HCT116 (cell line): ENCODE measurements around the gene TAC4. TPM values are rescaled to one million over a fixed set of nuclear protein-coding genes. Genes with fewer than 3 reads are reported as not detected.

ENCODE experiments used
- ATAC-seq: fragments of 200-7000 bp; cut with Tn5 transposase; 2 replicates; pipeline ENCODE4 v1.9.1; 2020; ENCODE audit warnings: mild to moderate bottlenecking, moderate library complexity
- BruUV-seq: library from RNA; stranded (reverse); fragments of 400-500 nt; replicated peaks from 2 replicates; lab custom pipeline; 2021; lab: Mats Ljungman, UMichigan
- CTCF ChIA-PET: fragments of 300-600 bp; sonication (Branson Sonifier 250); formaldehyde crosslinking; loops from one replicate; lab custom pipeline; 2021; ENCODE audit warnings: antibody characterized with exemption; lab: Charles Lee
- POLR2A ChIA-PET: fragments of 300-600, 350-600 bp; sonication (Branson Sonifier 250); formaldehyde crosslinking; loops from one replicate; lab custom pipeline; 2021; ENCODE audit warnings: antibody characterized with exemption; lab: Charles Lee
- RAD21 ChIA-PET, 2 experiments: fragments of 300-600 bp; sonication (Branson Sonifier 250); formaldehyde crosslinking; loops; one replicate each; lab custom pipeline; 2023; ENCODE audit warnings: low total read pairs in 2 of 2; ENCODE audit not compliant: uncharacterized antibody in 2 of 2, unreplicated experiment in 2 of 2, low non-redundant PET in 1 of 2; lab: Charles Lee
- DNase-seq: peaks from one replicate; pipeline ENCODE4 v3.0.0-alpha.2; 2010; ENCODE audit warnings: low read depth, low spot score
- H2AFZ ChIP-seq: fragments of 200-600 bp; shearing (Covaris generic), sonication (generic); 2 replicates; pipeline ENCODE4 v1.6.1; 2017; ENCODE audit warnings: low read depth, mixed run types, mixed read lengths, antibody characterized with exemption, low read length; ENCODE audit not compliant: poor library complexity, severe bottlenecking
- H3K27ac ChIP-seq: 2 replicates; pipeline ENCODE4 v1.5.1; 2012; ENCODE audit warnings: low read depth, low read length
- H3K27me3 ChIP-seq: fragments of 200-600 bp; sonication (generic); 2 replicates; pipeline ENCODE4 v1.6.1; 2016; ENCODE audit warnings: mixed run types, low read length, mixed read lengths; ENCODE audit not compliant: insufficient read depth
- H3K36me3 ChIP-seq, 2 experiments: fragments of 200-500 bp in 1 of 2; fragments of 200-600 bp in 1 of 2; sonication (Bioruptor generic) in 1 of 2; sonication (generic) in 1 of 2; 2 replicates each; pipeline versions ENCODE4 v1.5.1 to v1.6.1; 2014 to 2016; ENCODE audit warnings: low read length in 2 of 2, inconsistent platforms in 1 of 2, mixed read lengths in 1 of 2, mixed run types in 1 of 2; ENCODE audit not compliant: insufficient read depth in 2 of 2, control insufficient read depth in 1 of 2
- H3K4me1 ChIP-seq, 2 experiments: fragments of 200-600 bp in 1 of 2; sonication (generic) in 1 of 2; 2 replicates each; pipeline versions ENCODE4 v1.5.1 to v1.6.1; 2012 to 2017; ENCODE audit warnings: low read length in 2 of 2, inconsistent platforms in 1 of 2, mild to moderate bottlenecking in 1 of 2, mixed read lengths in 1 of 2, mixed run types in 1 of 2, moderate library complexity in 1 of 2; ENCODE audit not compliant: insufficient read depth in 2 of 2, control insufficient read depth in 1 of 2
- H3K4me2 ChIP-seq: fragments of 200-600 bp; sonication (generic); 2 replicates; pipeline ENCODE4 v1.6.1; 2017; ENCODE audit warnings: mixed run types, low read length, mixed read lengths
- H3K4me3 ChIP-seq, 2 experiments: fragments of 200-600 bp in 1 of 2; sonication (generic) in 1 of 2; replicated peaks in 1 of 2; 2 replicates each; pipeline ENCODE4 v1.5.1; 2011 to 2016; ENCODE audit warnings: low read length in 2 of 2, control low read depth in 1 of 2, low read depth in 1 of 2, mild to moderate bottlenecking in 1 of 2, mixed read lengths in 1 of 2, mixed run types in 1 of 2
- H3K79me2 ChIP-seq: fragments of 200-600 bp; sonication (generic); 2 replicates; pipeline ENCODE4 v1.6.1; 2017; ENCODE audit warnings: mild to moderate bottlenecking, mixed run types, low read length, moderate library complexity, mixed read lengths; ENCODE audit not compliant: insufficient read depth
- H3K9ac ChIP-seq: fragments of 200-600 bp; sonication (generic); 2 replicates; pipeline ENCODE4 v1.6.1; 2016; ENCODE audit warnings: low read length, mixed read lengths
- H3K9me2 ChIP-seq: fragments of 200-600 bp; sonication (generic), shearing (Covaris generic); 2 replicates; pipeline ENCODE4 v1.6.1; 2017; ENCODE audit warnings: mixed run types, mild to moderate bottlenecking, moderate library complexity; ENCODE audit not compliant: insufficient read depth
- H3K9me3 ChIP-seq, 2 experiments: fragments of 200-500 bp in 1 of 2; fragments of 200-600 bp in 1 of 2; sonication (Bioruptor generic) in 1 of 2; sonication (generic) in 1 of 2; 2 replicates each; pipeline ENCODE4 v1.6.1; 2014 to 2017; ENCODE audit warnings: low read length in 2 of 2, mixed read lengths in 2 of 2, inconsistent platforms in 1 of 2, low read depth in 1 of 2, mild to moderate bottlenecking in 1 of 2, mixed run types in 1 of 2, moderate library complexity in 1 of 2; ENCODE audit not compliant: control insufficient read depth in 1 of 2, insufficient read depth in 1 of 2
- H4K20me1 ChIP-seq: fragments of 200-600 bp; sonication (generic), shearing (Covaris generic); 2 replicates; pipeline ENCODE4 v1.6.1; 2017; ENCODE audit warnings: mixed run types, mild to moderate bottlenecking, moderate library complexity; ENCODE audit not compliant: insufficient read depth
- CBX3 ChIP-seq: IDR thresholded peaks from 2 replicates; pipeline ENCODE4 v1.6.1; 2012; ENCODE audit warnings: low read depth
- CEBPB ChIP-seq: IDR thresholded peaks from 2 replicates; pipeline ENCODE4 v1.6.1; 2012; ENCODE audit warnings: low read depth
- EGR1 ChIP-seq: IDR thresholded peaks from 2 replicates; pipeline ENCODE4 v1.6.1; 2012; ENCODE audit warnings: low read depth
- EZH2 ChIP-seq: fragments of 200-600 bp; sonication (generic); IDR thresholded peaks from 2 replicates; pipeline ENCODE4 v1.6.1; 2017; ENCODE audit warnings: antibody characterized with exemption, mixed run types
- EZH2phosphoT487 ChIP-seq: fragments of 200-600 bp; IDR thresholded peaks from 2 replicates; pipeline ENCODE4 v1.6.1; 2018; ENCODE audit warnings: antibody characterized with exemption, borderline replicate concordance
- FOSL1 ChIP-seq: IDR thresholded peaks from 2 replicates; pipeline ENCODE4 v1.6.1; 2012; ENCODE audit warnings: low read depth
- JUND ChIP-seq: IDR thresholded peaks from 2 replicates; pipeline ENCODE4 v1.6.1; 2012
- POLR2A ChIP-seq: IDR thresholded peaks from 2 replicates; pipeline ENCODE4 v1.7.0; 2011; ENCODE audit warnings: borderline replicate concordance; ENCODE audit not compliant: insufficient read depth, insufficient read length; ENCODE audit errors: extremely low read depth
- POLR2AphosphoS5 ChIP-seq: IDR thresholded peaks from 2 replicates; pipeline ENCODE4 v1.6.1; 2011; ENCODE audit warnings: mild to moderate bottlenecking, low read depth, low read length, moderate library complexity
- SIN3A ChIP-seq: IDR thresholded peaks from 2 replicates; pipeline ENCODE4 v1.6.1; 2012; ENCODE audit warnings: low read depth
- SP1 ChIP-seq: IDR thresholded peaks from 2 replicates; pipeline ENCODE4 v1.6.1; 2012; ENCODE audit warnings: low read depth
- SRF ChIP-seq: IDR thresholded peaks from 2 replicates; pipeline ENCODE4 v1.6.1; 2012; ENCODE audit warnings: low read depth
- TCF7L2 ChIP-seq: IDR thresholded peaks from 2 replicates; pipeline ENCODE4 v1.7.0; 2011; ENCODE audit warnings: borderline replicate concordance, inconsistent platforms; ENCODE audit not compliant: insufficient read depth, insufficient read length; ENCODE audit errors: extremely low read depth
- YY1 ChIP-seq: IDR thresholded peaks from 2 replicates; pipeline ENCODE4 v1.6.1; 2011; ENCODE audit warnings: low read length, low read depth, moderate library complexity, mild to moderate bottlenecking; ENCODE audit not compliant: insufficient replicate concordance; ENCODE audit errors: extremely low read depth
- ZNF274 ChIP-seq: fragments of 200-500 bp; sonication (Bioruptor generic); IDR thresholded peaks from 2 replicates; pipeline ENCODE4 v1.6.1; 2014; ENCODE audit warnings: mild to moderate bottlenecking, low read depth, low read length, inconsistent platforms
- intact Hi-C: fragments of 100-400 bp; cut with micrococcal nuclease; formaldehyde crosslinking; loops from 2 replicates; pipeline ENCODE4 v1.10.0; 2022
- total RNA-seq: library from RNA; stranded (reverse); gene quantifications from one replicate; pipeline ENCODE4 v1.2.1, GENCODE V29; 2021; ENCODE audit not compliant: unreplicated experiment
- TF ChIP-seq, protein P1 (sequence below): IDR thresholded peaks from 2 replicates; pipeline ENCODE4 v1.6.1; 2012; ENCODE audit warnings: low read depth
- TF ChIP-seq, protein P2 (sequence below): IDR thresholded peaks from 2 replicates; pipeline ENCODE4 v1.6.1; 2012
- TF ChIP-seq, protein P3 (sequence below), 3 experiments: fragments of 200-600 bp in 1 of 3; sonication (generic) in 1 of 3; IDR thresholded peaks in 2 of 3; conservative IDR thresholded peaks in 1 of 3; 2 replicates each; pipeline ENCODE4 v1.5.1; 2012 to 2017; ENCODE audit warnings: low read depth in 2 of 3, low read length in 2 of 3, antibody characterized with exemption in 1 of 3, borderline replicate concordance in 1 of 3, control low read depth in 1 of 3, mild to moderate bottlenecking in 1 of 3, mixed read lengths in 1 of 3, mixed run types in 1 of 3, moderate library complexity in 1 of 3; ENCODE audit not compliant: insufficient read depth in 1 of 3
- TF ChIP-seq, protein P4 (sequence below): IDR thresholded peaks from 2 replicates; pipeline ENCODE4 v1.6.1; 2012
- TF ChIP-seq, protein P5 (sequence below): IDR thresholded peaks from 2 replicates; pipeline ENCODE4 v1.6.1; 2011; ENCODE audit warnings: mild to moderate bottlenecking, low read length, moderate library complexity; ENCODE audit not compliant: insufficient replicate concordance; ENCODE audit errors: extremely low read depth

Gene TAC4
- total RNA-seq, 1 experiment from 2014 or later, result not detected

DNA sequence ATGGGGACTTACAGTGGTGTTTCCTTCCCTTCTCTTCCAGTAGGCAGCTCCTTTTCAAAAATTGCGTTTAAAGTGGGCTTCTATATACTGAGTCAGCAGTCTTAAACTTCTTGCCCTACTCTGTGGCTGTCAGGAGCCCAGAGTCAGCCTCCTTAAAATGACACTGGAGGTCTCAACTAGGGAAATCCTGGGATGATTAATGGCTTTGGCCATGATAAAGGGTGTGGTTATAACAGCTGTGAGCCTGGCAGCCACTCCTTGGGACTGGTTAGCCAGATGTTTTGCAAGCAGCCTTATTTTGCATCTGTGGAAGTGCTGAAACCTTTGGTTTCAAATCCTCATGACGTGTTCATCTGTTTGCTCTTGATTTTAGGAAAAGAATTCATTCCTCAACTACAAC, 25.0 kb downstream of the TAC4 start:
- POLR2A ChIA-PET, result no interaction called here
- TF ChIP-seq POLR2AphosphoS5 (no peak), CEBPB (no peak), EGR1 (no peak), TCF7L2 (no peak), EZH2phosphoT487 (no peak), POLR2A (no peak), SRF (no peak), CBX3 (no peak), SP1 (no peak), YY1 (no peak), FOSL1 (no peak), SIN3A (no peak), EZH2 (no peak), ZNF274 (no peak), JUND (no peak)
- TF ChIP-seq, protein P1, sequence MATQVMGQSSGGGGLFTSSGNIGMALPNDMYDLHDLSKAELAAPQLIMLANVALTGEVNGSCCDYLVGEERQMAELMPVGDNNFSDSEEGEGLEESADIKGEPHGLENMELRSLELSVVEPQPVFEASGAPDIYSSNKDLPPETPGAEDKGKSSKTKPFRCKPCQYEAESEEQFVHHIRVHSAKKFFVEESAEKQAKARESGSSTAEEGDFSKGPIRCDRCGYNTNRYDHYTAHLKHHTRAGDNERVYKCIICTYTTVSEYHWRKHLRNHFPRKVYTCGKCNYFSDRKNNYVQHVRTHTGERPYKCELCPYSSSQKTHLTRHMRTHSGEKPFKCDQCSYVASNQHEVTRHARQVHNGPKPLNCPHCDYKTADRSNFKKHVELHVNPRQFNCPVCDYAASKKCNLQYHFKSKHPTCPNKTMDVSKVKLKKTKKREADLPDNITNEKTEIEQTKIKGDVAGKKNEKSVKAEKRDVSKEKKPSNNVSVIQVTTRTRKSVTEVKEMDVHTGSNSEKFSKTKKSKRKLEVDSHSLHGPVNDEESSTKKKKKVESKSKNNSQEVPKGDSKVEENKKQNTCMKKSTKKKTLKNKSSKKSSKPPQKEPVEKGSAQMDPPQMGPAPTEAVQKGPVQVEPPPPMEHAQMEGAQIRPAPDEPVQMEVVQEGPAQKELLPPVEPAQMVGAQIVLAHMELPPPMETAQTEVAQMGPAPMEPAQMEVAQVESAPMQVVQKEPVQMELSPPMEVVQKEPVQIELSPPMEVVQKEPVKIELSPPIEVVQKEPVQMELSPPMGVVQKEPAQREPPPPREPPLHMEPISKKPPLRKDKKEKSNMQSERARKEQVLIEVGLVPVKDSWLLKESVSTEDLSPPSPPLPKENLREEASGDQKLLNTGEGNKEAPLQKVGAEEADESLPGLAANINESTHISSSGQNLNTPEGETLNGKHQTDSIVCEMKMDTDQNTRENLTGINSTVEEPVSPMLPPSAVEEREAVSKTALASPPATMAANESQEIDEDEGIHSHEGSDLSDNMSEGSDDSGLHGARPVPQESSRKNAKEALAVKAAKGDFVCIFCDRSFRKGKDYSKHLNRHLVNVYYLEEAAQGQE, result no peak
- TF ChIP-seq, protein P2, sequence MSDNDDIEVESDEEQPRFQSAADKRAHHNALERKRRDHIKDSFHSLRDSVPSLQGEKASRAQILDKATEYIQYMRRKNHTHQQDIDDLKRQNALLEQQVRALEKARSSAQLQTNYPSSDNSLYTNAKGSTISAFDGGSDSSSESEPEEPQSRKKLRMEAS, result no peak
- TF ChIP-seq, protein P3, sequence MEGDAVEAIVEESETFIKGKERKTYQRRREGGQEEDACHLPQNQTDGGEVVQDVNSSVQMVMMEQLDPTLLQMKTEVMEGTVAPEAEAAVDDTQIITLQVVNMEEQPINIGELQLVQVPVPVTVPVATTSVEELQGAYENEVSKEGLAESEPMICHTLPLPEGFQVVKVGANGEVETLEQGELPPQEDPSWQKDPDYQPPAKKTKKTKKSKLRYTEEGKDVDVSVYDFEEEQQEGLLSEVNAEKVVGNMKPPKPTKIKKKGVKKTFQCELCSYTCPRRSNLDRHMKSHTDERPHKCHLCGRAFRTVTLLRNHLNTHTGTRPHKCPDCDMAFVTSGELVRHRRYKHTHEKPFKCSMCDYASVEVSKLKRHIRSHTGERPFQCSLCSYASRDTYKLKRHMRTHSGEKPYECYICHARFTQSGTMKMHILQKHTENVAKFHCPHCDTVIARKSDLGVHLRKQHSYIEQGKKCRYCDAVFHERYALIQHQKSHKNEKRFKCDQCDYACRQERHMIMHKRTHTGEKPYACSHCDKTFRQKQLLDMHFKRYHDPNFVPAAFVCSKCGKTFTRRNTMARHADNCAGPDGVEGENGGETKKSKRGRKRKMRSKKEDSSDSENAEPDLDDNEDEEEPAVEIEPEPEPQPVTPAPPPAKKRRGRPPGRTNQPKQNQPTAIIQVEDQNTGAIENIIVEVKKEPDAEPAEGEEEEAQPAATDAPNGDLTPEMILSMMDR (IDR thresholded peaks at IDR 0.05 in 2 of 3, conservative IDR thresholded peaks at IDR 0.05 in 1 of 3; ENCODE audit: borderline replicate concordance in 1 of 3, insufficient read depth in 1 of 3, low read depth in 2 of 3, low read length in 2 of 3), result no peak
- TF ChIP-seq, protein P4, sequence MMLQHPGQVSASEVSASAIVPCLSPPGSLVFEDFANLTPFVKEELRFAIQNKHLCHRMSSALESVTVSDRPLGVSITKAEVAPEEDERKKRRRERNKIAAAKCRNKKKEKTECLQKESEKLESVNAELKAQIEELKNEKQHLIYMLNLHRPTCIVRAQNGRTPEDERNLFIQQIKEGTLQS, result no peak
- TF ChIP-seq, protein P5, sequence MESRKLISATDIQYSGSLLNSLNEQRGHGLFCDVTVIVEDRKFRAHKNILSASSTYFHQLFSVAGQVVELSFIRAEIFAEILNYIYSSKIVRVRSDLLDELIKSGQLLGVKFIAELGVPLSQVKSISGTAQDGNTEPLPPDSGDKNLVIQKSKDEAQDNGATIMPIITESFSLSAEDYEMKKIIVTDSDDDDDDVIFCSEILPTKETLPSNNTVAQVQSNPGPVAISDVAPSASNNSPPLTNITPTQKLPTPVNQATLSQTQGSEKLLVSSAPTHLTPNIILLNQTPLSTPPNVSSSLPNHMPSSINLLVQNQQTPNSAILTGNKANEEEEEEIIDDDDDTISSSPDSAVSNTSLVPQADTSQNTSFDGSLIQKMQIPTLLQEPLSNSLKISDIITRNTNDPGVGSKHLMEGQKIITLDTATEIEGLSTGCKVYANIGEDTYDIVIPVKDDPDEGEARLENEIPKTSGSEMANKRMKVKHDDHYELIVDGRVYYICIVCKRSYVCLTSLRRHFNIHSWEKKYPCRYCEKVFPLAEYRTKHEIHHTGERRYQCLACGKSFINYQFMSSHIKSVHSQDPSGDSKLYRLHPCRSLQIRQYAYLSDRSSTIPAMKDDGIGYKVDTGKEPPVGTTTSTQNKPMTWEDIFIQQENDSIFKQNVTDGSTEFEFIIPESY, result no peak

More for the DNA sequence above, 25.0 kb downstream of the TAC4 start:
- intact Hi-C loops, result no loop called here
- H3K36me3 ChIP-seq, result peaks cover 59 to 64% of the 10 kb centered on the region in 2 experiments
- CTCF ChIA-PET, result no interaction called here
- no peaks in the 10 kb centered on the region for H3K9me2 ChIP-seq
- H3K9me3 ChIP-seq, result no peaks in the 10 kb centered on the region
- BruUV-seq, result no TSS peak
- no peak overlapping the region for H3K4me2 ChIP-seq
- no peak for ATAC-seq
- no peak overlapping the region for H3K4me3 ChIP-seq
- peaks cover 3% of the 10 kb centered on the region; the same call in 1 of the 2 replicates for H3K79me2 ChIP-seq
- DNase-seq, result no peak
- H3K27ac ChIP-seq, result no peak overlapping the region
- H3K27me3 ChIP-seq, result no peaks in the 10 kb centered on the region
- H4K20me1 ChIP-seq, result no peaks in the 10 kb centered on the region; the same call in 1 of the 2 replicates
- H3K4me1 ChIP-seq, result no peaks in the 10 kb centered on the region
- RAD21 ChIA-PET, result no interaction called here
- no peak overlapping the region for H2AFZ ChIP-seq
- no peak overlapping the region for H3K9ac ChIP-seq
